ENCODE data around the gene ZNF609.

ZNF609 gene

DNA sequence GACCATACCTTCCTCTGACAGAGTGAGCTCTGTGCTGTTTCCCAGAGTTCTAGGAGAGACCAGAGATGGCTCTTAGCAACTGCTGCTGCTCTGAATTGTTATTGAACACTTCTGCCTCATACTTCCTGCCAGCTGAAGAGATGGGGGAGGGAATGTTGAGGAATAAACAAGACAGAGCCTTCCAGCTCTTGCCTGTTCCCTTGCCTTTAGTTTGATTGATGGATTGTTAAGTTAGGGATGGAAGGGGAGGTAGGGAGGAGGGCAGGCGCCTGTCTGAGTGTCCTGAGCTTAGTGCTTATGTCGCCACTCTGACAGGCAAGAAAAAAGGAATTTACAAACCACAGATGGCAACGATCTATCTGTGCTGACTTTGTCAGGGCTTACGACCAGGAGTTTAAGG is 42.8 kb downstream of the ZNF609 start:
- Histone ChIP-seq H3K9ac (ENCODE audit: low read length) (peak overlapping the region; percentile 21), H3K27ac (ENCODE audit: low read depth, low read length) (no peak overlapping the region), H3K36me3 (ENCODE audit: control insufficient read depth, insufficient read depth, low read length) (peaks cover 39% of the 10 kb centered on the region), H3K27me3 (ENCODE audit: control insufficient read depth, insufficient read depth, low read length) (no peaks in the 10 kb centered on the region), H3K4me1 (ENCODE audit: control insufficient read depth, insufficient read depth, low read length) (peaks cover 27% of the 10 kb centered on the region), H3K9me3 (ENCODE audit: control insufficient read depth, insufficient read depth, low read depth, low read length) (no peaks in the 10 kb centered on the region), H3K4me3 (ENCODE audit: low read depth, low read length) (no peak overlapping the region)

DNA sequence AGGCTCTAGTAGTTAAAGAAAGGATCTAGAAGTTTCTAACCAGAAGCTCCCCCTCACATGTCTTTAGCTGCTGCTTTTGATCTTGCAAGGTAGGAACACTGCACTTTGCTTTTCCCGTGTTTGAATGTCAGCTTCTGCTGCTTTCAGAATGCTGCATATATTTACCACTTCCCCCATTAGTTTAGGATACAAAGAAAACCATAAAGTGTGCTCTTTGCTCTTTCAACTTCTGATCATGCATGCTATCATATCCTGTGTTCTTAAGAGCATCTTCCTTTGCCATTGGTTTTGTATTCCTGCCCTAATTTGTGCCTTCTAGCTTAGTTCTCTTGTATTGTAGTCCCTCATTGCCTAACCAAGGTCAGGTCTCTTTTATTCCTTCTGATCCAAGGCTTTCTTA is 43.3 kb downstream of the ZNF609 start:
- peak overlapping the region; percentile 6; the same call in 1 of the 2 replicates for H3K27ac ChIP-seq (ENCODE audit: low read depth, low read length)
- H3K9me3 ChIP-seq (ENCODE audit: control insufficient read depth, insufficient read depth, low read depth, low read length) = no peaks in the 10 kb centered on the region
- H3K27me3 ChIP-seq (ENCODE audit: control insufficient read depth, insufficient read depth, low read length) = no peaks in the 10 kb centered on the region
- H3K4me3 ChIP-seq (ENCODE audit: low read depth, low read length) = no peak overlapping the region
- no peak overlapping the region for H3K9ac ChIP-seq (ENCODE audit: low read length)
- peaks cover 27% of the 10 kb centered on the region for H3K4me1 ChIP-seq (ENCODE audit: control insufficient read depth, insufficient read depth, low read length)
- peaks cover 39% of the 10 kb centered on the region for H3K36me3 ChIP-seq (ENCODE audit: control insufficient read depth, insufficient read depth, low read length)

DNA sequence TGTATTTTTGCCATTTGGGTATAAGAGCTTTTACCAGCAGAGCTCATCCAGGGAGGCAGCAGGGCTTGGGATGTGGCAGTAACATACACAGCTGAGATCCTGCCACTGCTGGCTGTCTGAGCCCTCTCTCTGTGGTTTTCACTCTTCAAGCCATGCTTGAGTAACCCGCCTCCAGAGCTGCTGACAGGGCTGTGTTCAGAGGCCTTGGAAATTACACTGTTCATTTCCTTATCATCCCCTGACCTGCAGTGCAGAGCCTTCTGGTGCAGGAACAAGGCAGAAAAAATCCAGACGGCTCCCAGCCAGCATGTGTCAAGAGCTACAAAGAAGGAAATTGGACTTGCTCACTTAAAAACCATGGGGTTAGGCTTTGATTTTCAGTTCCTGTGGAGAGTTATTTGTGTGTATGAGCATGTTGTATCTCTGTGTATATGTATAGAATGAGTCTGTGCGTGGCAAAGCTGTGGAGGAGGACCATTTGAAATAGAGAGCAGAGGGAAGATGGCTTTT is 47.0 kb downstream of the ZNF609 start:
- Histone ChIP-seq H3K9me3 (ENCODE audit: control insufficient read depth, insufficient read depth, low read depth, low read length) (no peaks in the 10 kb centered on the region), H3K4me1 (ENCODE audit: control insufficient read depth, insufficient read depth, low read length) (peaks cover 17% of the 10 kb centered on the region), H3K36me3 (ENCODE audit: control insufficient read depth, insufficient read depth, low read length) (peaks cover 11% of the 10 kb centered on the region), H3K4me3 (ENCODE audit: low read depth, low read length) (no peak overlapping the region), H3K27ac (ENCODE audit: low read depth, low read length) (no peak overlapping the region), H3K27me3 (ENCODE audit: control insufficient read depth, insufficient read depth, low read length) (no peaks in the 10 kb centered on the region), H3K9ac (ENCODE audit: low read length) (no peak overlapping the region)

DNA sequence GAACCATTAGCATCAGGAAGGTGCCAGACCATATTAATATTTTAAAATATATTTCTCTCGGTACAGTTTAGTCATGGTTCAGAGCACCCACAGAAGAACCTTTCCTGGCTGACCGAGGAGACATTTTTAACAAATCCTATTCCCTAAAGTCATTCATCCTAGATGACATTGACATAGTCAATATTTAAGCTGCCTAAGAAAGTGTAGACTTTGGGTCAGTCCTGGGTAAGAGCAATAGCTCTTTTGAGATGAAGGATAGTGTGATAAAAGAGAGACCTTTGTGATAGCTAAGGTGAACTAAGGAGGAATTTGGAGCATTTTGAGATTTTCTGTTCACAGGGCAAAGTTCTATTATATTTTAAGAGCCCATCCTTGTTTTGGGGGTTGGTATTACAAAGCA is 47.5 kb downstream of the ZNF609 start:
- H3K9me3 ChIP-seq (ENCODE audit: control insufficient read depth, insufficient read depth, low read depth, low read length) = no peaks in the 10 kb centered on the region
- no peak overlapping the region for H3K27ac ChIP-seq (ENCODE audit: low read depth, low read length)
- H3K36me3 ChIP-seq (ENCODE audit: control insufficient read depth, insufficient read depth, low read length) = peaks cover 11% of the 10 kb centered on the region
- peaks cover 12% of the 10 kb centered on the region for H3K4me1 ChIP-seq (ENCODE audit: control insufficient read depth, insufficient read depth, low read length)
- H3K9ac ChIP-seq (ENCODE audit: low read length) = no peak overlapping the region
- no peaks in the 10 kb centered on the region for H3K27me3 ChIP-seq (ENCODE audit: control insufficient read depth, insufficient read depth, low read length)
- no peak overlapping the region for H3K4me3 ChIP-seq (ENCODE audit: low read depth, low read length)

DNA sequence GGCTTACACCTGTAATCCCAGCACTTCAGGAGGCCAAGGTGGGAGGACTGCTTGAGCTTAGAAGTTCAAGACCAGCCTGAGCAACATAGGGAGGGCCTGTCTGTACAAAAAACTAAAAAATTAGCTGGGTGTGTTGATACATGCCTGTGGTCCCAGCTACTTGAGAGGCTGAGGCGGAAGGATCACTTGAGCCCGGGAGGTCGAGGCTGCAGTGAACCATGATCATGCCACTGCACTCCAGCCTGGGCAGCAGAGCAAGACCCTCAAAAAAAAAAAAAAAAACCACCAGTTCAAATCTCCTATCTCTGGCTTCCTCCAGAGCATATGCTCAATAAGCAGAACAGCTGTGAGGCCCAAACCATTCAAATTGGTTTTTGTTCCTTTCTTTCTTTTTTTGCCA is 53.4 kb downstream of the ZNF609 start:
- H3K36me3 ChIP-seq (ENCODE audit: control insufficient read depth, insufficient read depth, low read length) = no peaks in the 10 kb centered on the region

DNA sequence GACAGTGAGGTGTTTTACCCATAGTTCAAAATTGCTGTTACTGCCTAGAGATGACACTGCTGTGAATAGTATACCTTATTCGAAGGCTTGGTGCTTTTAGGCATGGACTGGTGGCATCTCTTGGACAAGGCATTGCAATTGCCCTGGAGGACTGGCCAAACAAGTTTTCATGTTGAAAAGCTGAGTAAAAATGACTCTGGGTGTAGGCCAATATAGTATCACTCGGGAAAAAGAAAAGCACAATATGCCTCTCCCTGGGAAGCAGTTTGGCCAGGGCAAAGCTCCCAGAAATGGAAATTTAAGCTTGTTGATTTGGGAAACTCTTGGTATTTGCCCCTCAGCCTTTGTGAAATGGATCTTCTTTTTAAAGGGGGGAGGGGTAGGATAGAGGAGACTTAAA is 54.8 kb downstream of the ZNF609 start:
- no peak overlapping the region for H3K27ac ChIP-seq (ENCODE audit: low read depth, low read length)
- no peaks in the 10 kb centered on the region for H3K36me3 ChIP-seq (ENCODE audit: control insufficient read depth, insufficient read depth, low read length)
- H3K4me1 ChIP-seq (ENCODE audit: control insufficient read depth, insufficient read depth, low read length) = peaks cover 12% of the 10 kb centered on the region
- H3K9me3 ChIP-seq (ENCODE audit: control insufficient read depth, insufficient read depth, low read depth, low read length) = no peaks in the 10 kb centered on the region
- no peak overlapping the region for H3K9ac ChIP-seq (ENCODE audit: low read length)
- H3K27me3 ChIP-seq (ENCODE audit: control insufficient read depth, insufficient read depth, low read length) = no peaks in the 10 kb centered on the region
- no peak overlapping the region for H3K4me3 ChIP-seq (ENCODE audit: low read depth, low read length)

More for the DNA sequence above, 53.4 kb downstream of the ZNF609 start:
- no peak overlapping the region for H3K27ac ChIP-seq (ENCODE audit: low read depth, low read length)
- H3K9me3 ChIP-seq (ENCODE audit: control insufficient read depth, insufficient read depth, low read depth, low read length) = no peaks in the 10 kb centered on the region
- H3K9ac ChIP-seq (ENCODE audit: low read length) = no peak overlapping the region
- no peaks in the 10 kb centered on the region for H3K27me3 ChIP-seq (ENCODE audit: control insufficient read depth, insufficient read depth, low read length)
- H3K4me1 ChIP-seq (ENCODE audit: control insufficient read depth, insufficient read depth, low read length) = peaks cover 10% of the 10 kb centered on the region
- no peak overlapping the region for H3K4me3 ChIP-seq (ENCODE audit: low read depth, low read length)

DNA sequence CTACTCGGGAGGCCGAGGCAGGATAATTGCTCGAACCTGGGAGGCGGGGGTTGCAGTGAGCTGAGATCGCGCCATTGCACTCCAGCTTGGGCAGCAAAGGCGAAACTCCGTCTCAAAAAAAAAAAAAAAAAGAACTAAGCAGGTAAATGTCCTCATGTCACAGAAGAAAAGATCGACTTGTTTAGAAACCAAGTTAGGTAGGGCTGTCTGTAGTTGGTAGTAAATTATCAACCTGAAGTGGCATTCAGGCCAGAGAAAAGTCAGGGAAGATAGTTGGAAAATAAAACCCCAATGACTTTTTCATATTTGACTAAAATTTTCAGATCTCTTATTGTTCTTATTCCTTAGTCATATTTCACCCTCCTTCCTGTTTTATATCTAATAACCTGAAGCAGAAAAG is 55.4 kb downstream of the ZNF609 start:
- Histone ChIP-seq H3K4me3 (ENCODE audit: low read depth, low read length) (no peak overlapping the region), H3K4me1 (ENCODE audit: control insufficient read depth, insufficient read depth, low read length) (peaks cover 14% of the 10 kb centered on the region), H3K36me3 (ENCODE audit: control insufficient read depth, insufficient read depth, low read length) (no peaks in the 10 kb centered on the region), H3K27ac (ENCODE audit: low read depth, low read length) (no peak overlapping the region), H3K27me3 (ENCODE audit: control insufficient read depth, insufficient read depth, low read length) (no peaks in the 10 kb centered on the region), H3K9me3 (ENCODE audit: control insufficient read depth, insufficient read depth, low read depth, low read length) (no peaks in the 10 kb centered on the region), H3K9ac (ENCODE audit: low read length) (no peak overlapping the region)

DNA sequence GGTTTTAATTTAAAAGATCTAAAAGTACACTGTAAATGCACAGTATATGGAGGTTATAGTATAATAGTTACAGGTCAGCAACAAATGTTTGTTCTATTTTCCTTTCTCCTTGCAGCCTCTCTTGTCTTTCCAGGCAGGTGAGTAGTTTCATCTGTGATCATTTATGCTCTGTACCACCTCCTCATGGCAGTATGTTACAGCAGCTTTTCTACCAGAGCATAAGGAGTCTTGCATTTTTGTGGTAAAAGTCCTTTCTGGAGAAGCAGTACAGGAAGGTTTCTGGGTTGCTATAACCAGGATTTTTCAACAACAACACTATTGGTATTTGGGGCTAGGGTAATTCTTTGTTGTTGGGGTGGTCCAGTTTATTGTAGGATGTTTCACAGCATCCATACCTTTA is 59.5 kb downstream of the ZNF609 start:
- Histone ChIP-seq H3K36me3 (ENCODE audit: control insufficient read depth, insufficient read depth, low read length) (no peaks in the 10 kb centered on the region), H3K9ac (ENCODE audit: low read length) (no peak overlapping the region), H3K4me1 (ENCODE audit: control insufficient read depth, insufficient read depth, low read length) (peaks cover 24% of the 10 kb centered on the region), H3K9me3 (ENCODE audit: control insufficient read depth, insufficient read depth, low read depth, low read length) (no peaks in the 10 kb centered on the region), H3K4me3 (ENCODE audit: low read depth, low read length) (no peak overlapping the region), H3K27ac (ENCODE audit: low read depth, low read length) (no peak overlapping the region), H3K27me3 (ENCODE audit: control insufficient read depth, insufficient read depth, low read length) (no peaks in the 10 kb centered on the region)

DNA sequence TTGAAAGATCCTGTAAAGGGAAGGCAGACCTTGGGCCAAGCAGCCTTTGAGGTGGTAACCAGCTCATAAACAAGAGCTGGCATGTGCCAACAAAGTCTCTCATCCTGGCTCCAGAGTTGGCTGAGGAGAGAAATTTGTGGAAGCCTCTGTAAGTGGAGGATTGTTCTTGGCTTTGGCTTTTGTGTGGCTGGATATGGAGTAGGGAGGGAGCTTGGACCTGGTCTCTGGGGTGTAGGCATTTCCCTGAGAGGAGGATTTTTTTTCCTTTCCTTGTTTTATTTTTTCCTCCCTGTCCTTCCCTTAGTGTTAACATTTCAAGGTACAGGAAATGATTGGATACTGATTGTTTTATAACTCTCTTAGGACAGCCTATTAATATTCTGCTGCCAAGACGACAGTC is 60.8 kb downstream of the ZNF609 start:
- Histone ChIP-seq H3K4me1 (ENCODE audit: control insufficient read depth, insufficient read depth, low read length) (peaks cover 18% of the 10 kb centered on the region), H3K9ac (ENCODE audit: low read length) (no peak overlapping the region), H3K4me3 (ENCODE audit: low read depth, low read length) (no peak overlapping the region), H3K27me3 (ENCODE audit: control insufficient read depth, insufficient read depth, low read length) (no peaks in the 10 kb centered on the region), H3K9me3 (ENCODE audit: control insufficient read depth, insufficient read depth, low read depth, low read length) (no peaks in the 10 kb centered on the region), H3K36me3 (ENCODE audit: control insufficient read depth, insufficient read depth, low read length) (no peaks in the 10 kb centered on the region), H3K27ac (ENCODE audit: low read depth, low read length) (no peak overlapping the region)

DNA sequence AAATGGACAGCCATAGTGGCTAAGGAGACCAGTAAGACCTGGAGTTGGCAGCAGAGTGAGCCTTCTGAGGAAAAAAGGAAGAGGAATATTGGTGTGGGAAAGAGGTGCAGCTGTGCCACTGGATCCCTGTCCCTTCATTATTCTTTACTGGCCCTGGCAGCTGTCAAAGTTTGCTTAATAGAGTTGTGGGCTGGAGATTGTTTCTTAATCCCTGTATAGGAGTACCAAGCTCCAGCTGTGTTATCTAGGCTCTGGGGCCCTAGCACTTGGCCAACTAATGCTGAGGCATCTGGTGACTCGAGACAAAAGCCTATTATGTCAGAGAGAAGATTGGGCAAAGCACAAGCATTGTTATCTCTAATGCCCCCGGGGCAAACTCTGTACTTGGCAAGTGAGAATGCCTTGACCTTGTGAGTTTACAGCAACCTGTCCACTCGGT is 61.4 kb downstream of the ZNF609 start:
- Histone ChIP-seq H3K27ac (ENCODE audit: low read depth, low read length) (no peak overlapping the region), H3K27me3 (ENCODE audit: control insufficient read depth, insufficient read depth, low read length) (no peaks in the 10 kb centered on the region), H3K4me1 (ENCODE audit: control insufficient read depth, insufficient read depth, low read length) (peaks cover 19% of the 10 kb centered on the region), H3K9ac (ENCODE audit: low read length) (no peak overlapping the region), H3K4me3 (ENCODE audit: low read depth, low read length) (no peak overlapping the region), H3K36me3 (ENCODE audit: control insufficient read depth, insufficient read depth, low read length) (no peaks in the 10 kb centered on the region), H3K9me3 (ENCODE audit: control insufficient read depth, insufficient read depth, low read depth, low read length) (no peaks in the 10 kb centered on the region)

DNA sequence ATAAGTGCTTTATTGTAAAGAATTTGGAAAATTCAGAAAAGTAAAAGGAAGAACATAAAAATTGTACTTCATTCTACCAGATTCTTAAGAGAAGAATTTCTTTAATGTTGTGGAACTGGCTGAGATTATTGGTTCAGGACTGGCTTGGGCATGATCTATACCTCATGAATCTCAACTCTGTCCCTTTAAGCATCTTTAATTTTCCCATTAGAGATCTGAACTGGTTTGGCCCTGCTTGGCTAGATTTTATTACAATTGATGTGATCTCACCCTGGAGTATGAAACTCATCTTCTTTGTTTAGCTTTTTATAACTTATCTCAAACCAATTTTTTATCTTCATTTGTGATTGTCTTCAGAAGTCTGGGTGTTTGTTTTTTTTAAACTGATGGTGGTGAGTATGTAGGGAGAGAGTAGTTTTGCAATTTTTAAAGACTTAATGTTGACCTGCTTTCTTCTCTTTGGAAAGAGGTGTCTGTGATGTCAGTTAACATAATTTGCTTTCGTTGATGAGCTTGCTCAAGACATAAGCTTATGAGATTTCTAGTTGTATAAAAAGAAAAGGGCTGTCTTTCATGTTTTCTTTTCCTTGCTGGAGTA is 61.9 kb downstream of the ZNF609 start:
- H3K27ac ChIP-seq (ENCODE audit: low read depth, low read length) = no peak overlapping the region
- H3K4me1 ChIP-seq (ENCODE audit: control insufficient read depth, insufficient read depth, low read length) = peaks cover 24% of the 10 kb centered on the region
- no peaks in the 10 kb centered on the region for H3K36me3 ChIP-seq (ENCODE audit: control insufficient read depth, insufficient read depth, low read length)
- no peaks in the 10 kb centered on the region for H3K27me3 ChIP-seq (ENCODE audit: control insufficient read depth, insufficient read depth, low read length)
- no peak overlapping the region for H3K4me3 ChIP-seq (ENCODE audit: low read depth, low read length)
- H3K9me3 ChIP-seq (ENCODE audit: control insufficient read depth, insufficient read depth, low read depth, low read length) = no peaks in the 10 kb centered on the region
- no peak overlapping the region for H3K9ac ChIP-seq (ENCODE audit: low read length)

Data from HUES6 (cell line).